SK-N-SH treated with all-trans-retinoic acid at 6 μM for 48 hours (cell line): ENCODE results near the gene PIEZO1.

ENCODE experiments used
- ATAC-seq: fragments of 200-7000 bp; cut with Tn5 transposase; 3 replicates; pipeline ENCODE4 v1.9.1; 2020; ENCODE audit warnings: mild to moderate bottlenecking, moderate library complexity
- ARNTL ChIP-seq: fragments of 450-650 bp; formaldehyde crosslinking; IDR thresholded peaks from 2 replicates; pipeline ENCODE4 v1.5.0; 2020; ENCODE audit warnings: low read depth, mild to moderate bottlenecking, moderate library complexity, borderline replicate concordance
- BACH2 ChIP-seq: fragments of 250-450 bp; sonication (Bioruptor Pico); IDR thresholded peaks from 2 replicates; pipeline ENCODE4 v1.9.0; 2021; ENCODE audit warnings: mild to moderate bottlenecking, borderline replicate concordance
- CSDC2 ChIP-seq: fragments of 250-450 bp; sonication (Bioruptor Pico); IDR thresholded peaks from 2 replicates; pipeline ENCODE4 v1.5.0; 2020; ENCODE audit warnings: mild to moderate bottlenecking, moderate library complexity
- ESRRG ChIP-seq: fragments of 250-450 bp; sonication (Bioruptor Pico); IDR thresholded peaks from 2 replicates; pipeline ENCODE4 v1.6.1; 2021; ENCODE audit warnings: mild to moderate bottlenecking
- GLIS3 ChIP-seq: fragments of 250-450 bp; sonication (Bioruptor Pico); IDR thresholded peaks from 2 replicates; pipeline ENCODE4 v1.5.0; 2020; ENCODE audit warnings: mild to moderate bottlenecking, moderate library complexity
- ISL1 ChIP-seq: fragments of 250-450 bp; sonication (Bioruptor Pico); IDR thresholded peaks from 2 replicates; pipeline ENCODE4 v2.1.2; 2022; ENCODE audit warnings: mild to moderate bottlenecking, moderate library complexity
- OSR1 ChIP-seq: fragments of 250-450 bp; sonication (Bioruptor Pico); IDR thresholded peaks from 2 replicates; pipeline ENCODE4 v1.8.0; 2022; ENCODE audit warnings: moderate library complexity, mild to moderate bottlenecking, inconsistent platforms
- POU6F1 ChIP-seq: fragments of 250-450 bp; sonication (Bioruptor Pico); IDR thresholded peaks from 2 replicates; pipeline ENCODE4 v1.8.0; 2021; ENCODE audit warnings: low read depth, mild to moderate bottlenecking, moderate library complexity, borderline replicate concordance
- PPARA ChIP-seq: fragments of 250-450 bp; sonication (Bioruptor Pico); IDR thresholded peaks from 2 replicates; pipeline ENCODE4 v1.5.0; 2020; ENCODE audit warnings: mild to moderate bottlenecking, borderline replicate concordance
- RARB ChIP-seq: fragments of 250-450 bp; sonication (Bioruptor Pico); IDR thresholded peaks from 2 replicates; pipeline ENCODE4 v1.8.0; 2021; ENCODE audit warnings: mild to moderate bottlenecking, moderate library complexity
- SNAI2 ChIP-seq: fragments of 250-450 bp; sonication (Bioruptor Pico); IDR thresholded peaks from 2 replicates; pipeline ENCODE4 v1.5.0; 2020; ENCODE audit warnings: mild to moderate bottlenecking, moderate library complexity
- TCF4 ChIP-seq: fragments of 250-450 bp; sonication (Bioruptor Pico); IDR thresholded peaks from 2 replicates; pipeline ENCODE4 v1.8.0; 2021; ENCODE audit warnings: mild to moderate bottlenecking, moderate library complexity, borderline replicate concordance
- TOX ChIP-seq: fragments of 250-450 bp; sonication (Bioruptor Pico); IDR thresholded peaks from 2 replicates; pipeline ENCODE4 v1.8.0; 2021; ENCODE audit warnings: mild to moderate bottlenecking, moderate library complexity, borderline replicate concordance
- TSHZ2 ChIP-seq: fragments of 250-450 bp; sonication (Bioruptor Pico); IDR thresholded peaks from 2 replicates; pipeline ENCODE4 v1.5.0; 2020; ENCODE audit warnings: mild to moderate bottlenecking, moderate library complexity
- ZC3H10 ChIP-seq: fragments of 250-450 bp; sonication (Bioruptor Pico); IDR thresholded peaks from 2 replicates; pipeline ENCODE4 v1.5.1; 2021; ENCODE audit warnings: mild to moderate bottlenecking, moderate library complexity
- ZFP3 ChIP-seq: fragments of 250-450 bp; sonication (Bioruptor Pico); IDR thresholded peaks from 2 replicates; pipeline ENCODE4 v1.5.0; 2020; ENCODE audit warnings: mild to moderate bottlenecking, moderate library complexity
- ZFP30 ChIP-seq: fragments of 450-650 bp; formaldehyde crosslinking; IDR thresholded peaks from 2 replicates; pipeline ENCODE4 v1.5.0; 2022; ENCODE audit warnings: mild to moderate bottlenecking, moderate library complexity
- ZNF565 ChIP-seq: fragments of 450-650 bp; formaldehyde crosslinking; conservative IDR thresholded peaks from 2 replicates; pipeline ENCODE4 v1.5.0; 2020; ENCODE audit warnings: low read depth, mild to moderate bottlenecking, moderate library complexity
- ZNF70 ChIP-seq: fragments of 450-650 bp; formaldehyde crosslinking; IDR thresholded peaks from 2 replicates; pipeline ENCODE4 v1.5.0; 2020; ENCODE audit warnings: mild to moderate bottlenecking, moderate library complexity
- ZNF8 ChIP-seq: fragments of 450-650 bp; formaldehyde crosslinking; IDR thresholded peaks from 2 replicates; pipeline ENCODE4 v1.5.0; 2020; ENCODE audit warnings: mild to moderate bottlenecking, moderate library complexity
- TF ChIP-seq, protein P1 (sequence below): fragments of 250-450 bp; sonication (Bioruptor Pico); IDR thresholded peaks from 2 replicates; pipeline ENCODE4 v1.5.1; 2020; ENCODE audit warnings: low read depth, mild to moderate bottlenecking, moderate library complexity

The PIEZO1 gene

DNA sequence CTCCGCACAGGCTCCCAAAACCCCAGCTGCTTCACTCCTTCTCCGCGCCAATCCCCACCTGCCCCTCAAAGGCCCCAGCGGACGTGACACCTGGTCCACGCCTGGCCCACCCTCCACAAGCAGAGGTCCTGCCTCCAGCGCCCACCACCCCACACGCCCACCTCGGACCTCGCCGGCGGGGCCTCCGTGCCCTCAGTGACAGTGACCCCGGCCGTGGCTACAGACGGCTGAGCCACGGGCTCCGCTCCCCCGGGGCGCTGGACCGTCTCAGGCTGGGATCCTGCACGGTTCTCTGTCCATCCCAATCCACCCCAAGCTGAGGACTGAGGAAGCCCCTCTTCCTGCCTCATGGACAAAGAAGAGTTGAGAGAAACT is 25.1 kb downstream of the PIEZO1 start:
- ATAC-seq = no peak
- TF ChIP-seq ZC3H10 (CRISPR knock-in tag) (no peak), ZFP30 (no peak), CSDC2 (CRISPR knock-in tag) (no peak), ZFP3 (CRISPR knock-in tag) (no peak), ESRRG (CRISPR knock-in tag) (no peak), ZNF8 (CRISPR knock-in tag) (no peak), ZNF565 (CRISPR knock-in tag) (no peak), TSHZ2 (CRISPR knock-in tag) (no peak), TCF4 (no peak)
- TF ChIP-seq, protein P1, sequence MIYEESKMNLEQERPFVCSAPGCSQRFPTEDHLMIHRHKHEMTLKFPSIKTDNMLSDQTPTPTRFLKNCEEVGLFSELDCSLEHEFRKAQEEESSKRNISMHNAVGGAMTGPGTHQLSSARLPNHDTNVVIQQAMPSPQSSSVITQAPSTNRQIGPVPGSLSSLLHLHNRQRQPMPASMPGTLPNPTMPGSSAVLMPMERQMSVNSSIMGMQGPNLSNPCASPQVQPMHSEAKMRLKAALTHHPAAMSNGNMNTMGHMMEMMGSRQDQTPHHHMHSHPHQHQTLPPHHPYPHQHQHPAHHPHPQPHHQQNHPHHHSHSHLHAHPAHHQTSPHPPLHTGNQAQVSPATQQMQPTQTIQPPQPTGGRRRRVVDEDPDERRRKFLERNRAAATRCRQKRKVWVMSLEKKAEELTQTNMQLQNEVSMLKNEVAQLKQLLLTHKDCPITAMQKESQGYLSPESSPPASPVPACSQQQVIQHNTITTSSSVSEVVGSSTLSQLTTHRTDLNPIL = no peak

GRCh38 chr16:88759245-88759975 is 25.6 kb downstream of the PIEZO1 start:
- TF ChIP-seq TOX (CRISPR knock-in tag) (no peak), ZNF8 (CRISPR knock-in tag) (no peak), ISL1 (CRISPR knock-in tag) (no peak), SNAI2 (CRISPR knock-in tag) (no peak), TCF4 (no peak), ESRRG (CRISPR knock-in tag) (no peak), RARB (CRISPR knock-in tag) (no peak), ZNF70 (CRISPR knock-in tag) (no peak), TSHZ2 (CRISPR knock-in tag) (no peak), BACH2 (no peak), PPARA (CRISPR knock-in tag) (no peak), ZNF565 (CRISPR knock-in tag) (no peak), OSR1 (CRISPR knock-in tag) (no peak)

DNA sequence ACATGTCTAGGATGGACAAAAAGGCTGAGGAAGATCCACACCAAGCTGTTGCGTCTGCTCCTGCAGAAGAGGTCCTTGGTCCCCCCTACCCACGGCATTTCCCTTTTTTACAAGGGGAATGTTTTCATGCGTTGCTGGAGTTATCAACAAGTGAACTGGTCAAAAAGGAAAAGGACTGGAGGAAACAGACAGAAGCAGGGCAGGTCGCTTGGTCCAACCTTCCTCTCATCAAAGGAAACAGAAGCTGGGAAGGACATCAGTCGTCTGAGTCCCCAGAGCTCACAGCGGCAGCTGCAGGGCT is 26.1 kb downstream of the PIEZO1 start:
- ATAC-seq = no peak
- TF ChIP-seq, protein P1 = no peak
- TF ChIP-seq ZNF565 (CRISPR knock-in tag) = no peak
- TF ChIP-seq ZNF70 (CRISPR knock-in tag) = no peak
- no peak for TF ChIP-seq ZFP30
- no peak for TF ChIP-seq TCF4
- no peak for TF ChIP-seq POU6F1
- TF ChIP-seq ARNTL (CRISPR knock-in tag) = no peak
- TF ChIP-seq GLIS3 (CRISPR knock-in tag) = no peak
- TF ChIP-seq ZC3H10 (CRISPR knock-in tag) = no peak
- TF ChIP-seq SNAI2 (CRISPR knock-in tag) = no peak
- TF ChIP-seq BACH2 = no peak
- TF ChIP-seq TSHZ2 (CRISPR knock-in tag) = no peak
- TF ChIP-seq RARB (CRISPR knock-in tag) = no peak
- no peak for TF ChIP-seq OSR1 (CRISPR knock-in tag)

More at GRCh38 chr16:88759245-88759975, 25.6 kb downstream of the PIEZO1 start:
- no peak for ATAC-seq
